DMS 273 treated with DMSO at 0.1 percent for 48 hours (cell line): Measurements from ENCODE around the gene APLN.

Source experiments
- DNase-seq: peaks from one replicate; lab custom pipeline; 2025; lab: John Stamatoyannopoulos, UW

APLN gene

GRCh38 chrX:129659861-129660260 is 5.1 kb upstream of the APLN start:
- DNase-seq = no peak

- no peak for DNase-seq
Measured at GRCh38 chrX:129659141-129659540, 4.4 kb upstream of the APLN start.

- no peak for DNase-seq
Measured at GRCh38 chrX:129658429-129658828, 3.7 kb upstream of the APLN start.

GRCh38 chrX:129655547-129656249 is 942 bp upstream of the APLN start:
- DNase-seq = no peak

DNA sequence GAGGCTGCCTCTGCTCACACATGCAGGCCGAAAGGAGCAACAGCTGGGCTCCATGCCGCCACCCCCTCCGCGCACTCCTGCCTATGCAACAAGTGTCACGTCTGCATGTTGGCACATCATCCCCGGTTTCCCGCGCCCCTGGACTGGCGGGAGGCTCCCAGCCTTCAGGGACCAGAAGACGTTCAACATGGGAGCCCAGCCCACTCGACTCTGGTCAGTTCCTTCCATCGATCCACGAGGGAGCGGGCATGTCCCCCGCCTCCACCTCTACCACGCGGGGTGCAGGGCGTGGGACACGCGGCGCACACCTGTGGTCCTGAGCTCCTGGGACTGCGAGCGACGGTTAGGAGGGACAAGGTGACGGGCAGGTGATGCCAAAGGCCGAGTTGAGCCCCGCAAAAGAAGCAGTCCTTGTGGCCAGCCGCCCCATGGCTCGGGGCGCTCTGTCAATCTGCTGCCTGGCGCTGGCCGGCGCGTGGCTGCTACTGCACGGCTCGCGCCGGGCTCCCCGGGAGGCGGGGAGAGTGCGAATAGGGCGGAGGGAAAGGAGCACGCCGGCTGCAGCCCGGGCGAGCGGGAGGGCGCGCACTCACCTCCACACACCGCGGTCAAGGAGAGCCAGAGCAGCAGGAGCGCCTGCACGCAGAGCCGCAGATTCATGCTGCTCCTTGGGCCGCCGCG is 645 bp downstream of the APLN start:
- no peak for DNase-seq

DNA sequence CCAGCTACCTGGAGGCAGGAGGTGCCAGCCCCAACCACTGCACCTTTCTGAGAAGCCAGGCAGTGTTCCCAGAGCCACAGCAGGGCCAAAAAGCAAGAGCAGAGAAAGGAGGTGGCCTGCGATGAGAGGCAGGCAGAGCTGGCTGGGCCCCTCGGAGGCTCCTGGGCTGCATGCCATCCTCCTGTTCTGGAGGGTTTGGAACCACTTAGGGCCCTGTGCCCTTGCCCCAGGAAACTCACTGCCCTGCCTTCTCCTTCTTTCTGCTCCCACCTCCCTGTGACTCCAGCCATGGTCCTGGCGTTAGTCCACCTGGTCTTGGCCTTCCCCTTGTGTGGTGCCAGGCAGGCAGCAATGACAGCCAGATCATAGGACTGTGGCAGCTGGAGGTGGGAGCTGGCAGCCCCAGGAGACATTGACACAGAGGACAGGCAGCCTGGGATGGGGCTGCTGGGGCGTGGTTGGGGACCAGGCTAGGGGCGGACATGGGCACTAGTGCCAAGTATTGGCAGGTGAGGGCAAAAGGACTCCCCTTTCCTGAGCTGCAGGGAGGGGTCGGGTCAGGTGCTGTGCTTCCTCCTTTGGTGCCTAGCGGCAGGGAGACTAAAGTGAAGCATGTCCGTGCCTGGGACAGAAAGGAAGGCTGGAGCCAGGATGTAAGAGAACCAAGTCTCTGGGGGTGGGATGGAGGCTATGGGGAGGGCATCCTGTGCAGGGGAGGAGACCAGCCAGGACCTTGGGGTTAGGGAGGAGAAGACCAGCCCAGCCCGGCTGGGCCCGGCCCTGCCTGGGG is 1.4 kb downstream of the APLN start:
- no peak for DNase-seq

GRCh38 chrX:129652565-129653169 is 2.1 kb downstream of the APLN start:
- no peak for DNase-seq

DNA sequence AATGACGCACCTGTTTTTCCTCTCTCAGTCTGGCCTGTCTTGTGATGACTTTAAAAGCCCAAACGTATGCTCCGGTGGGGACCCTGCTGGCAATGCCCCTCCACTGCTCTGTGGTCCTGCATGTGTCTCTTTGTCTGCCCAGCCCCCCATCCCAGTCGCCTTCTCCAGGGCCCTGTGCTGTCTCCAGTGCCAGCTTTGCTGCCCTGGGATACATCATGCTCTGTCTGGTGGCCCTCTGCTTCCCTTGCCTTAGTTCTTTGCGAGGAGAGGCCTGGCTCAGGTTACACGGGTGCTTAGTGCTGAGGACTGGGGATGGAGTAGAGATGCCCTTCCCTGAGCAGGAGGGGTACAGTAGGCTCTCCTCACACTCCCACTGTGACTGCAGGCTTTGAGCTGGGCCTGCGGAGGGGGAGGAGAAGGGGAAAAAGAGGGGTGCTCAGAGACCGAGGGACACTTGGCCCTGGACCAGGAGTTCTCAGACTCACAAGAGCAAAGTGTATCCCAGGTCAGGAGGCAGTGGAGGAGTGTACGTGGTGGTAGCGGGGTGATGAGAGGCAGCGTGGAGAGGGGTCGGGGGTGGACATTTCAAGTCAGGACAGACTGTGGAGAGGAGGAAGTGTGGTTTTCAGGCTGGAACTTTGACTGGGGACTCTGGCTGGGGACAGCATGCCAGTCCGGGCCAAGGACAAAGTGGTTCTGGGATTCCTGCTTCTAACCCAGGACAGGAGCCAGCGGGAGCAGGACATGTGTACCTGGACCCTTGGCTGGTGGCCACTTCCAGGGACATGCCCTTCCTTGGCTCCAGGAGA is 2.8 kb downstream of the APLN start:
- DNase-seq = no peak

GRCh38 chrX:129650821-129651510 is 3.8 kb downstream of the APLN start:
- DNase-seq = peak; percentile 26

- DNase-seq = no peak
Measured at GRCh38 chrX:129650183-129650689, 4.5 kb downstream of the APLN start.

DNA sequence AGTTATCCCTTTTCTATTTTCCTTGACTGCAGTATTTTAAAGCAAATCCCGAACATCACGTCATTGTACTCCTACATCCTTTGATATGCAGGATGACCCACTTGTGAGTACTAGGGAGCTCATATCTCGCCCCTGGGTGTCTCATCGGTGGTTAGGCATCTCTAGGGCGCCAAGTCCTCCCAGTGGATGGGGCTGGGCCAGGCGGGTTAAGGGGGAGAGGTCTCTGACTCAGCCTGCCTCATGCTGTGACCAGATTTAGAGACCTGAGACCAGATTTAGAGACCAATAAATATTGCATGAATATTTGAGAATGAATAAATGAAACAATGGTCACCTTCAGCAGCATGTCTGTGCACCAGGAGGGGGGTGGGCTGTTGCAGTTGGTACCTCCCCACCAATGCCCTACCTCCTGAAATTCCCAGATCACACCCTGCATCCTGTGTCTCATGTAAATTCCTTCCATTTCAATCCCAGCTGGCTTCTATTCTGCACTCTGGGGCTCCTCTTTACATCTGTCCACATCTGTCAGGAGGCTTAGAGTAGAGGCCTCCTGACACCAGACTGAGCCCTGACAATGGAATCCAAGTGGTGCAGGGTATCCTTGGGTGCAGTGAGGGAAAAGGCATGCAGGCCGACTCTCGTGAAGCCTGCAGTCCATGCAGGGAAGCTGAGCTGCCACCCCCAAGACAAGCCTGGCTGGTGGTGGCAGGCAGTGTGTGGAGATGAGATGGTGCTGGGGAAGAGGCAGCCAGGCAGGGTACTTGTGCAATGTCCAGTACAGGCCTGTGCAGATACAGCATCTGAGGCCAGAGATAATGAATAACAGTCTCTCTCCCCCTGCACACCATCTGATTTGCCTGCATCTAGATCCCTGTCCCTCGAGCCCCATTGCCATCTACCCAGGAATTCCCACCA is 5.2 kb downstream of the APLN start:
- DNase-seq = no peak

- DNase-seq = no peak
Measured at GRCh38 chrX:129648514-129649267, 6.1 kb downstream of the APLN start.

GRCh38 chrX:129647418-129648410 is 7.0 kb downstream of the APLN start:
- DNase-seq = no peak

GRCh38 chrX:129646566-129647417 is 8.0 kb downstream of the APLN start:
- no peak for DNase-seq

DNA sequence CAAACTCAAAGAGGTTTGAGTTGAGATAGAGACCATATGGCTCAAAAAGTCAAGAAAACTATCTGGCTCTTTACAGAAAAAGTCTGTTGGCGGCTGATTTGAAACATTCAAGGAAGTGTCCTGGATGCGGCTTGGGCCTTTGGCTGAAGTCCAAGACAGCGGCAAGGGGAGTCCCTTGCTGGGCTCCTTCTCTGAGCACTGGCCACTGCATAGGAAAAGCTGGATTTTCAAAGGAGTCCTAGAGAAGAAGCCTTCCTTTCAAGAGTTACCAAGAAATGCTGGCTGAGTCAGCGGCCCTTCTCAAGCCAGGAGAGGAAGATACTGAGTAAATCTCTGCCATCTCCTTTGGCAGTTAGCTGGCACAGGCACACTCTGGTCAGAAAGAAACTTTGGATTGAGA is 12.1 kb downstream of the APLN start:
- DNase-seq = no peak

- no peak for DNase-seq
Measured at GRCh38 chrX:129641941-129642340, 12.8 kb downstream of the APLN start.

DNA sequence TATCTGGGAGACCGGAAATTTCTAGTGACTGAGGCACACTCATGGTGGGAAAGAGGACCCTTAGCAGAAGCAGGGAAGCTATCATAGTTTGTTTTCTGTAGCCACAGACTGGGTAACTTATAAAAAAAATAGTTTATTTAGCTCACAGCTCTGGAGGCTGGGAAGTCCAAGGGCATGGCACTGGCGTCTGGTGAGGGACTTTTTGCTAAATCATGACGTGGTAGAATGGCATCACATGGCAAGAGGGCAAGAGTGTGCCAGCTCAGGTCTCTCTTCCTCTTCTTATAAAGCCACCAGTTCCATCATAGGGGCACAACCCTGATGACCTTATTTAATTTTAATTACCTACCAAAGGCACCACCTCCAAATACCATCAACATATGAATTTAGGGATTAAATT is 13.3 kb downstream of the APLN start:
- no peak for DNase-seq
